Stimulated activated naive B cell treated with anti-CD40 and anti-IgM and Interleukin-4, amounts not matched to agents 10 μg/mL and 1 μg/mL and 100 μg/mL, for 72 hours (primary cell): ENCODE data around the gene SELENON.

Source experiments
- ATAC-seq, 2 donors: fragments of 150-1000 bp; cut with Tn5 transposase; replicated peaks; 2 replicates each; pipeline ENCODE4 v1.10.0; 2021; ENCODE audit warnings: moderate library complexity in 1 of 2
- DNase-seq: peaks from one replicate; pipeline ENCODE4 v3.0.0; 2021
- H3K27ac Mint-ChIP-seq: one replicate; pipeline ENCODE4 v1.8.0; 2022; ENCODE audit warnings: mild to moderate bottlenecking, mixed read lengths
- H3K27me3 Mint-ChIP-seq, 2 donors: one replicate each; pipeline ENCODE4 v1.8.0; 2022; ENCODE audit warnings: mixed read lengths in 2 of 2
- H3K36me3 Mint-ChIP-seq, 2 donors: one replicate each; pipeline ENCODE4 v1.8.0; 2022; ENCODE audit warnings: mixed read lengths in 2 of 2, mild to moderate bottlenecking in 1 of 2
- H3K4me1 Mint-ChIP-seq, 2 donors: one replicate each; pipeline ENCODE4 v1.8.0; 2022; ENCODE audit warnings: mixed read lengths in 2 of 2, mild to moderate bottlenecking in 1 of 2
- H3K4me3 Mint-ChIP-seq, 2 donors: one replicate each; pipeline ENCODE4 v1.8.0; 2022; ENCODE audit warnings: mild to moderate bottlenecking in 2 of 2, mixed read lengths in 2 of 2, moderate library complexity in 1 of 2
- H3K9me3 Mint-ChIP-seq, 2 donors: one replicate each; pipeline ENCODE4 v1.8.0; 2022; ENCODE audit warnings: mixed read lengths in 2 of 2, mild to moderate bottlenecking in 1 of 2

The SELENON gene

DNA sequence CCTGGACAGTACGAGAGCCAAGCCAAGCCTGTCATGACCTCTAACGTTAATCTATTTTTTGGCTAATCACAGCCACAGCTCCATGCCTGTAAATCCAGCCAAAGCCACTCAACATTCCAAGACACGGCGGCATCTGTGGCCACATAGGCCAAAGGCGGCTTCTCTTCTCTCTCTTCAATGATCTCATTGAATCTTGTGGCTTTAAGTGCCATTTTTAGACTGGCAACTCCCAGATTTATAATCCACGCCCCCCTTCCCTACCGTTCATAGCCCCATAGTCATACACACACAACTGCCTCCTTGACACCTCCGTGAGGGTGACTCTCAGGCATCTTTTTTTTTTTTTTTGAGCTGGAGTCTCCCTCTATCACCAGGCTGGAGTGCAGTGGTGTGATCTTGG lies 5.7 kb upstream of the SELENON start:
- Mint-ChIP-seq H3K36me3 (no peaks in the 10 kb centered on the region), H3K4me3 (no peak overlapping the region), H3K4me1 (peaks cover 12 to 19% of the 10 kb centered on the region in 2 donors), H3K27ac (no peak overlapping the region), H3K9me3 (no peaks in the 10 kb centered on the region), H3K27me3 (no peaks in the 10 kb centered on the region)
- DNase-seq (no peak), ATAC-seq (no peak)

DNA sequence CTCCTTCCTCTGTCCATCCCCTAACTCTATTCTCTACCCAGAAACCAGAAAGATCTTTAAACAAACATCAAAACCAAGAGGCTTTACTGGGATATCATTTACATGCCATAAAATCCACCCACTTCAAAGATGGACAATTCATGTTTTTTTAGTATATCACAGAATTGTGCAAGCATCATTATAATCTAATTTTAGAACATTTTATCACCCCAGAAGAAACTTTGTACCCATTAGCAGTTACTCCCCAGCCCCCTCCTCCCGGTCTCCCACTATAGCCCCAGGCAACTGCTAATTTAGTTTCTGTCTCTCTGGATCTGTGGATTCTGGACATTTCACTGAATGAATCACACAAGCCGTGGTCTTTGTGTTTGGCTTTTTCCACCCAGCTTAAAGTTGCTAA lies 4.8 kb upstream of the SELENON start:
- no peak for DNase-seq
- Mint-ChIP-seq H3K4me3 (no peak overlapping the region), H3K36me3 (no peaks in the 10 kb centered on the region), H3K9me3 (no peaks in the 10 kb centered on the region), H3K27ac (no peak overlapping the region), H3K4me1 (peaks cover 16 to 19% of the 10 kb centered on the region in 2 donors), H3K27me3 (no peaks in the 10 kb centered on the region)
- no peak for ATAC-seq

DNA sequence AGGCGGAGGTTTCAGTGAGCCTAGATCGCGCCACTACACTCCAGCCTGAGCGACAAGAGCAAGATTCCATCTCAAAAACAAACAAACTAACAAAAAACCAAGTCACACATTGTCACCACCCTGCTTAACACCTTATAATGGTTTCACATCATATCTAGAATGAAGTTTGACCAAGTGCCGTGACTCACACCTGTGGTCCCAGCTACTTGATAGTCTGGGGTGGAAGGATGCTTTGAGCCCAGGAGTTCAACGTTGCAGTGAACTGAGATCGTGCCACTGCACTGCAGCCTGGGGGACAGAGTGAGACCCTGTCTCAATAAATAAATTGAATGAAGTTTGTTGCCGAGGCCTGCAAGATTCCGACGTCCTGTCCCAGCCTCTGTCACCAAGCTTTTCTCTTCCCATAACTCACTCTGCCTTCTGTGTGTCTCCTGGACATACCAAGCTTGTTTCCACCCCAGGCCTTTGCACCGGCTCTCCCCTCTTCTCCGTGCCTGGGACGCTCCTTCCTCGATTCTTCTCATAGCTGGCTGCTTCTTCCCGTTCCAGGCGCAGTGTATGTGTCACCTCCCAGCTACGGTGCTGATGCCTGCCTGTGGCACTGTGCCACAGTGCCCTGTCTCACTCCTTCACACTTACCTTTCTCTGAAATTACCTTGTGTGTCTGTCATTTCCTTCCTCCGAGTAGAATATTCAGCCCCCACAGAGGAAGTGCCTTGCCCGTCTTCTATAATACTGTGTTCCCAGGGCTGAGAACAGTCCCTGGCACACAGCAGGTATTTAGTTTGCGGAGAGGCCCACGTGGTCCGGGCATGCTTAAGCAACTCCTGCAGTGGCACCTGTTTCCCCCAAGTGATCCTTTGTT lies 3.8 kb upstream of the SELENON start:
- Mint-ChIP-seq H3K4me1 (peaks cover 22 to 28% of the 10 kb centered on the region in 2 donors), H3K27ac (no peak overlapping the region), H3K9me3 (no peaks in the 10 kb centered on the region), H3K36me3 (peaks cover 1 to 4% of the 10 kb centered on the region in 2 donors), H3K27me3 (peaks cover 0 to 4% of the 10 kb centered on the region in 2 donors), H3K4me3 (no peak overlapping the region)
- DNase-seq = no peak
- ATAC-seq = peak in 1 of 2 donors; percentile 7

DNA sequence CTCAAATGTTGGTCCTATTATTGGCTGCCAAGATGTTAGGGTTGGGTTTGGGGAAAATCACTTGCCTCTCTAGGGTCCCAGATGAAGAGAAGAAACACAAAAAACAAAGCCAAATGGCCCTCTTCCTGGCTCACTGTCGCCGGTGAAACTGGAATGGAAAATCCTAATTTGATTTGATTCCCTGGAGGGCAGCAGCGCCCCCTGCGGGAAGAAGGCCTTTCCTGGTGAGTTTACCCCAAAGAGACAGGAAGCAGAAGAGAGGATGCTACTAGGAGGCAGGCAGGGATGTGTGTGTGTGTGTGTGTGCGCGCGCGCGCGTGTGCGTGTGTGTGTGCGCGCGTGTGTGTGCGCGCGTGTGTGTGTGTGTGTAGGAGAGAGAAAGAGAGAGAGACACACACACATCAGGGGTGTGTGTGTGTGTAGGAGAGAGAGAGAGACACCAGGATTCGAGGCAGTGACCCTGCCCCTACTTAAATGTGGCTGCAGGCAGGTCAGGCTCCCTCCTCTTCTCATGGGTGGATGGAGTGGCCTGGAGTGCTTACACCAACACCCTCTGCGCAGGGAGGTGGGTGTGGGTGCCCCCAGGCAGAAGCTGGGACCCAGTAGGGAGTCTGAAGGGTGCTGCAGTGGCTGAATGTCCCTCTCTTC lies 3.1 kb upstream of the SELENON start:
- DNase-seq (peak; percentile 35), ATAC-seq (peak; percentile 61 to 70)
- Mint-ChIP-seq H3K27ac (peak overlapping the region; percentile 56), H3K27me3 (peaks cover 0 to 4% of the 10 kb centered on the region in 2 donors), H3K4me1 (peaks cover 22 to 29% of the 10 kb centered on the region in 2 donors), H3K4me3 (peak overlapping the region in 1 of 2 donors; percentile 17), H3K9me3 (no peaks in the 10 kb centered on the region), H3K36me3 (peaks cover 1 to 4% of the 10 kb centered on the region in 2 donors)

DNA sequence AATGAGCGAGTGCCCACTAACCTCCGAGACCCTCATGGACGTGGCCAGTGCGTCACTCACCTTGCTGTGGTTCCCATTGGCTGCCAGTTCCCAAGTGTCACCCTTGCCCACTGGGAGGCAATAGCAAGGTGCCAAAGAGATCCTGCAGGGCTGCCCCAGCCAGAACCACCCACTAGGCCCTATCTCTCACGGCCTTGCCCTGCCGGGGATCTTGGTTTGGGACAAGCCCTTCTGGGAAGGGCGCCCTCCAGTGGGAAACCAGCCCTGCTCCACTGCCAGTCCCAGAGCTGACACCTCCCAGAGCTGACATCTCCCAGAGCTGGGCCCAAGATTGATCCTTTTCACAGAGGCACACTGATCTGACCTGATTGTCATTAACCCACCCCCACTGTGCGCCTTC lies 2.1 kb upstream of the SELENON start:
- H3K9me3 Mint-ChIP-seq = no peaks in the 10 kb centered on the region

DNA sequence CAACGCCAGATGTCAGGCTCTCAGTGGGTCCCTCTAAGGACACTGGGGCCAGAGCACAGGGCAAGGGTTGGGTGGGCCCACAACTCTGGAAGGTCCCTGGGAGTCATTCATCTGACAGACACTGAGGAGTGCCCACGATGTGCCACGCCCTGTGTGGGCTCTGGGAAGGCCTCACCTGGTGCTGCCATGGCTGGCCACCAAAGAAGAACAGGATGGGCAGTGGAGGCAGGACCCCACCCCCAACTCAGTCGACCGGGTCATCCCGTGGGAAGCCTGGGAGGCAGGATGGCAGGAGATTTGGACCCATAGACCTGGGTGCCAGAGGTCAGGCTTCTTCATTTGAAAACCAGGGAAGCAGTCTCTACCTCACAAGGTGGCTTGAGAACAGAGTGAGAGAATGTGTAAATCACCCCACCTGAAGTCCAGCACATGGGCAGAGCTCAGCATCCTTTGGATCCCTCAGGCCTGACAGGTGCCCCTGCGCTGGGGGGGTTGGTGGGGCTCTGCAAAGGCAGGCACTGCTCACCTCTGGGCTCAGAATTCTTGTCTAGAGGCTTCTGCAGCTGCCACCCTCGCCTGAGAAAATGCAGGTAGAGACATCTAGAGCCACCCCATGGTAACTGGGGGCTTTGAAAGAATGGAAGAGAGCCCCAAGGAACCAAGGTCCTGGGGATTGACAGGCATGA lies 1.2 kb upstream of the SELENON start:
- no peak overlapping the region for H3K27ac Mint-ChIP-seq

More for the DNA sequence above, 2.1 kb upstream of the SELENON start:
- peaks cover 27 to 34% of the 10 kb centered on the region in 2 donors for H3K4me1 Mint-ChIP-seq
- ATAC-seq (no peak), DNase-seq (no peak)
- peaks cover 0 to 4% of the 10 kb centered on the region in 2 donors for H3K27me3 Mint-ChIP-seq
- H3K27ac Mint-ChIP-seq = no peak overlapping the region
- H3K4me3 Mint-ChIP-seq = no peak overlapping the region
- peaks cover 1 to 4% of the 10 kb centered on the region in 2 donors for H3K36me3 Mint-ChIP-seq

DNA sequence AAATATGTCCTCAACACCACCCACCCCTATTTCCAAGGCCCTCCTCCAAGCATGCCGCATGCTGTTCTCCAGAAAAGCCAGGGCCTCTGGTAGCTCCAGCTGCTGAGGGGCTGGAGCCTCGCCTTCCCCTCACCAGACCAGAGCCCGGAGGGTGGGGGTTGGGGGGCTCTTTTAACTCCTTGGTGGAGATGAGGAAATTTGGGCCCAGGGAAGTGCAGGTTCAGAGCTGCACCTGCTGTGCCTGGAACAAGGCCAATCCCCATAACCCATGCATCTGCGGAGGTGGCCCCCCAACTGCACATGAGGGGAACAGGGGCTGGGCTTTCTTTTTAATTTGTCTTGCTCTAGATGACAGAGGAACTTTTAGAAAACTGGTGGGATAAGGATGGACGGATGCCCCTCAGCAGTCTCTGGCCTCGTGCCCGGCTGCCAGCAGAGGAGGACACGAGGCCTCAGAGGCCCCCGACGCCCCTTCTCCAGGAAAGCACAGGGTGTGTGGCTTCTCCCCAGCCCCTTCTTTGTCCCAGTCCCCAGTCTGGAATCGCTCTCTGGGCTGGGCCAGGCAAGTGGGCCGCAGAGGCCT lies 550 bp upstream of the SELENON start:
- Mint-ChIP-seq H3K27me3 (peaks cover 0 to 4% of the 10 kb centered on the region in 2 donors), H3K4me1 (peaks cover 29 to 41% of the 10 kb centered on the region in 2 donors), H3K9me3 (no peaks in the 10 kb centered on the region), H3K4me3 (peak overlapping the region; percentile 71 to 78), H3K36me3 (peaks cover 1 to 4% of the 10 kb centered on the region in 2 donors), H3K27ac (peak overlapping the region; percentile 56)
- no peak for DNase-seq
- peak in 1 of 2 donors; percentile 16 for ATAC-seq

More for the DNA sequence above, 1.2 kb upstream of the SELENON start:
- no peak for ATAC-seq
- Mint-ChIP-seq H3K36me3 (peaks cover 1 to 4% of the 10 kb centered on the region in 2 donors), H3K4me3 (peak overlapping the region; percentile 71 to 78), H3K9me3 (no peaks in the 10 kb centered on the region), H3K27me3 (peaks cover 0 to 4% of the 10 kb centered on the region in 2 donors), H3K4me1 (peaks cover 29 to 36% of the 10 kb centered on the region in 2 donors)
- DNase-seq = no peak

DNA sequence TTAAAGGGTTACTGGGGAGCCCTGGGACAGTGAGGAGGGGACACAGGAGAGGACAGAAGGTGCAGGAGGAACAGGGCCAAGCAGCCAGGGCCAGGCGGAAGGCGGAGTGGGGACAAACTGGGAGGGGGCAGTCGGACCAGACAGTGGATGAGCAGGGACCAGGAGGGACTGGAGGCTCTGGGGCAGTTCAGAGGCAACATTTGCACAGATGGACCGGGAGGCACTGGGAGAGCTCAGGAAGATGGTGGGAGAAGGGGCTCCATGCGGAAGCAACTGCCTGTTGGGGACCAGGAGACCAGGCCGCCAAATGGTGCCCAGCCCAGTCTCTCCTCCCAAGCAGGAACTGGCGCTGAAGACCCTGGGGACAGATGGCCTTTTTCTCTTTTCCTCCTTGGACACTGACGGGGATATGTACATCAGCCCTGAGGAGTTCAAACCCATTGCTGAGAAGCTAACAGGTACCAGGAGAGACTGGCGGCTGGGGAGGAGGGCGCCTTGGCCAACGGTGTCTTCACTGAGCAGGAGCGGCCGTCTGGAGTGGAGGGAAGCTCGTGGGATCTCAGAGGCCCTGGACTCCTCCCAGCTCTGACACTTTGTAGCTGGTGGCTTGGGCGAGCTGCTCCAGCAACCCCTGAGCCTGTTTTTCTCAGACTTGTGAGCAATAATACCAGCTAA lies 847 bp downstream of the SELENON start:
- peaks cover 0 to 4% of the 10 kb centered on the region in 2 donors for H3K27me3 Mint-ChIP-seq
- ATAC-seq = no peak
- peaks cover 3 to 6% of the 10 kb centered on the region in 2 donors for H3K36me3 Mint-ChIP-seq
- H3K4me3 Mint-ChIP-seq = peak overlapping the region; percentile 78 to 81
- H3K27ac Mint-ChIP-seq = peak overlapping the region; percentile 31
- H3K9me3 Mint-ChIP-seq = no peaks in the 10 kb centered on the region
- no peak for DNase-seq
- peaks cover 38 to 51% of the 10 kb centered on the region in 2 donors for H3K4me1 Mint-ChIP-seq

DNA sequence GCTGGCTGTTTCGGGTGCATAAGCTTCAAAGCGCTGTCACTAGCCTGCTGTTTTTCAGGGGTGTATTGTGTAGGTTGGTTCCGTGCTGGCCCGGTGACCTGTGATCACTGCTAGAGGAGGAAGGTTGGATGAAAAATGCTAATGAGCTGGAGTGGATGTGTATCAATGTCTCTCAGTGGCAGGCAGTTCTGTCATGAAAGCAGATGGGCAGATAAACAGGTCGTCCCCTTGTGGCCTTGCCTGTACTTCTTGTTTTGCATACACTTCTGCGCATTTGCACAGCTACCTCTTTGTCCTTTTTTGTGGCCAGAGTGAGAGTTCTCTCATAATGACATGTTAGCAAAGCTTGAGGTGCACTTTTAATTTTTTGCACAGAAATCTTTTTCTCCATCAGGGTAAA lies 2.9 kb downstream of the SELENON start:
- peak; percentile 33 to 44 for ATAC-seq

DNA sequence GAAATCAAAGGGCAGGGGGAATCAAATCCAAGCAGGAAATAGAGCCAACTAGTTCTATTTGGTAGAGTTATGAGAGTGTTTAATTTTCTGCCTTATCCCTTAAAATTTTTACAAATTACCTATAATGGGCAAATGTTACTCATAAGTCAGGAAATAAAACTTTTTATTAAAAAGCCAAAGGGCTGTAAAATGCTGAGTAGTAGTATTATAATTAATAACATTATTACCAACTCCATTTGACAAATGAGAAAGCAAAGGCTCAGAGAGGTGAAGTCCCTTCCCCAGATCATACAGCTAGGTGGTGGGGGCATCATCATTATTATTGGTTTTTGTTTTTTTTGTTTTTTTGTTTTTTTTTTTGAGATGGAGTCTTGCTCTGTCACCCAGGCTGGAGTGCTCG lies 3.4 kb downstream of the SELENON start:
- Mint-ChIP-seq H3K9me3 (no peaks in the 10 kb centered on the region), H3K27me3 (peaks cover 0 to 4% of the 10 kb centered on the region in 2 donors), H3K36me3 (peaks cover 7 to 14% of the 10 kb centered on the region in 2 donors), H3K4me1 (peaks cover 30 to 31% of the 10 kb centered on the region in 2 donors), H3K27ac (no peak overlapping the region), H3K4me3 (no peak overlapping the region)
- DNase-seq = no peak
- ATAC-seq = no peak

More for the DNA sequence above, 2.9 kb downstream of the SELENON start:
- Mint-ChIP-seq H3K9me3 (no peaks in the 10 kb centered on the region), H3K4me3 (no peak overlapping the region), H3K27me3 (peaks cover 0 to 4% of the 10 kb centered on the region in 2 donors), H3K27ac (no peak overlapping the region), H3K36me3 (peaks cover 7 to 14% of the 10 kb centered on the region in 2 donors), H3K4me1 (peaks cover 30 to 32% of the 10 kb centered on the region in 2 donors)
- DNase-seq = no peak

DNA sequence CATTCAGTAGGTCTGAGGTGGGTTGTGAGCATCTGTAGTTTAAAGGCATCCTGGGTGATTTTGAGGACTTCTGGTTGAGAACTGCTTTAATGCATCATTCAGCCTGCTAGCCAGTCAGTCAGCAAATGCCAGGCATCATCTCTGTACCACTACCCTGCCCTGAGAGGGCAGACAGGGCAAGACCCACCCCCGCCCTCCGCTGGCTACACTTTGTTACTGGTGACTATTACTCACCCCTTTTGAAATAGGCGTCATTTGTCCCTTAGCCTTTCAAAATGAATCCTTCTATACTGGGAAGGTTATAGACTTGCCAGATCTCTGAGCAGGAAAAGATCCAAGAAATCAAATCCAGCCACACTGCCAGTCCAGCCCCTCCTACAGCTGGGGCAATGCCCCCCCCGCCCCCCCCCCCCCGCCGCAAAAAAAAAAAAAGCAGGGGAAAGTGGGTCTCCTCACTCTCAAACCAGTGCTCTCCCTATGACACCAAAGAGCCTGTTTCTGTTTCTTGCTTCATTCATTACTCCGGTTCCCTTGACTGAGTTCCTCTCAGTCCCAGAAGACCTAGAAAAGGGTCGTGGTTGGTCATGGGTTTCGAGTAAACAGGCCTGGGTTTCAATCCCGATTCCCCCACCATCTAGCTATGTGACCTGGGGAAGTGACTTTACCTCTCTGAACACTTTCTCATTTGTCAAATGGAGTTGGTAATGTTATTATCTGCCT lies 4.4 kb downstream of the SELENON start:
- Mint-ChIP-seq H3K4me3 (no peak overlapping the region), H3K27me3 (peaks cover 0 to 4% of the 10 kb centered on the region in 2 donors), H3K36me3 (peaks cover 7 to 18% of the 10 kb centered on the region in 2 donors), H3K27ac (no peak overlapping the region), H3K9me3 (no peaks in the 10 kb centered on the region), H3K4me1 (peaks cover 33 to 40% of the 10 kb centered on the region in 2 donors)
- no peak for DNase-seq
- peak; percentile 41 to 44 for ATAC-seq

DNA sequence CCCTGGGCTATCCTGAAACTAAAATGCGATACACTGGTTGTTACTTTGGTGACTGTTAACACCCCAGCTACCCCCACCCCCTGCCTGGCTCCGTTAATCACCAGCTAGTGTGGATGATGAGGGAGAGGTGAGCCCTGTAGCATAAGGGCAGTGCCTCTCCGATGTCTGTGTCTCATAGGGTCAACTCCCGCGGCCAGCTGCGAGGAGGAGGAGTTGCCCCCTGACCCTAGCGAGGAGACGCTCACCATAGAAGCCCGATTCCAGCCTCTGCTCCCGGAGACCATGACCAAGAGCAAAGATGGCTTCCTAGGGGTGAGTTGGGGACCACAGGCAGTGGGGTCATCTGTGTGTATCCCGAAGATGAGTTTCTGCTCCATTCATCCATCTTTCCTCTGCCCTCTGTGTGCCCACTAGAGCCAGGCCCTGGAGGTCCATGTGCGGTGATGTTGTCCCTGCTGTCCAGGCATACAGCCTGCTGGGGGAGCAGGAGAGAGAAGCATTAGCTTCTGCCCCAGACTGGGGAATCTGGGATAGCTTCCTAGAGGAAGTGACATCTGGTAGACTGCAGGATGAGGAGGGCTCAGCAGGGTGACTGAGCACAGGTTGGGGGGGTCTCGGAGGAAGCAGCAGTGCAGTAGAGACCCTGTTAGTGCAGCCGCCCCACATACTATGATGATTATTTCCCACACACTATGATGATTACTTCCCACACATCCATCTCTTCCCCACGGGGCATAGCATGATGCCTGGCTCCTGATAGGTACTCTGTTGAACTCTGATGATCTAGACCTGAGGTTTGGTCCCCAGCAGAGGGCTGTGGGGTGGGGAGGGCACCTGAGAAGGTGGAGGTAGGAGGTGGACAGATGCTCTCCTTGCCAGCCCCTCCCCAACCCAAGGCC lies 5.2 kb downstream of the SELENON start:
- Mint-ChIP-seq H3K27me3 (peaks cover 0 to 4% of the 10 kb centered on the region in 2 donors), H3K4me1 (peaks cover 37 to 48% of the 10 kb centered on the region in 2 donors), H3K36me3 (peaks cover 10 to 24% of the 10 kb centered on the region in 2 donors), H3K27ac (no peak overlapping the region), H3K9me3 (no peaks in the 10 kb centered on the region), H3K4me3 (no peak overlapping the region)
- ATAC-seq (no peak), DNase-seq (no peak)
